Measurements from ENCODE around the gene TMEM150A. TPM values are rescaled to one million over a fixed set of nuclear protein-coding genes. Genes with fewer than 3 reads are reported as not detected.
A peak's percentile ranks its signal among the peaks of the same experiment; 100 is the strongest.

The TMEM150A gene
- total and polyA plus RNA-seq, 8 donors, result 11.5 to 39.6 (median 14.6) TPM

DNA sequence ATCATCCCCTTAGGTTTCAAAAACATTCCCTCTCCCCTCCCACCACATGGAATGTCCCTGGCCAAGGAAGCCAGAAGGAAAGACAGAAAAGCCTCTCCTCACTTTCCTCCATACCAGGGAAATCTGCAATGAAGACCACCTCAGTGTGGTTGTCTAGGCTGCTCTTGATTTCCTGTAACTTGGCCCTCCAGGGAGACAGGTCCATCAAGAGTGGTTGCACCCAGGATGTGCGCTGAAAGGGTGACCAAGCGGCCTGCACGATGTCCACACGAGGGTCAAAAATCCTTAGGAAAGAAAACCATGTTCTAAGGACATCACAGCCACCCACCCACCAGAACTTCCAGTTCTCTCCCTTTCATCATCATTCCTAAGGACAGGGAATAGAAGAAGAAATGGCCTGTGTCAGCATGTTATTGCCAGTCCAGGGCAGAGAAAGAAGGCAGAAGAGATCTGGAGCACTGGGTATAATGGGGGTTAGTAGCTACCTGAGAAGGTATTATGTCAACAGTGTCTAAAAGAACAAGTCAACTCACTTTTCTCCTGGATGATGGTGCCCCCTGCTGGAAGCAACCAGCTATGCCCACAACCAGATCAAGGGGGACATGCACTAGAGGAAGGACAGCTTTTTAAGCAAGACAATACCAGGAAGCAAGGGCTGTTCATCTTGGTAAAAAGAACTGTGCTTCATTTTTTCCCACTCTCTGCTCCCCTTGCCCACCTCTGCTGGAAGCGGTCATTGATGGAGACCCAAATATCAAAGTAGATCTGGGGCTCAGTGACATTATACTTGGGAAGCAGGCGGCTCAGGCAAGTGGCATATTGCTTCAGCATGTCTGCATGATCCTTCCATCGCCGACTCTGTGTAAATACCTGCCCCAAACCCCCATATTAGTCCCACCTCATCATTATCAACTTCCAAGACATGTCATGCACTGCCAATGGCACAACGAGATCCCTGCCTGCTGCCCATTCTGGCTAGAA is 50.5 kb downstream of the TMEM150A start:
- Histone ChIP-seq H3K9me3 (no peaks in the 10 kb centered on the region), H3K27me3 (no peaks in the 10 kb centered on the region), H3K36me3 (peaks cover 0 to 85% of the 10 kb centered on the region in 2 donors), H3K27ac (peak overlapping the region in 1 of 2 donors; percentile 76), H3K4me3 (no peak overlapping the region), H3K4me1 (peaks cover 2 to 27% of the 10 kb centered on the region in 2 donors)
- TF ChIP-seq, protein P1, sequence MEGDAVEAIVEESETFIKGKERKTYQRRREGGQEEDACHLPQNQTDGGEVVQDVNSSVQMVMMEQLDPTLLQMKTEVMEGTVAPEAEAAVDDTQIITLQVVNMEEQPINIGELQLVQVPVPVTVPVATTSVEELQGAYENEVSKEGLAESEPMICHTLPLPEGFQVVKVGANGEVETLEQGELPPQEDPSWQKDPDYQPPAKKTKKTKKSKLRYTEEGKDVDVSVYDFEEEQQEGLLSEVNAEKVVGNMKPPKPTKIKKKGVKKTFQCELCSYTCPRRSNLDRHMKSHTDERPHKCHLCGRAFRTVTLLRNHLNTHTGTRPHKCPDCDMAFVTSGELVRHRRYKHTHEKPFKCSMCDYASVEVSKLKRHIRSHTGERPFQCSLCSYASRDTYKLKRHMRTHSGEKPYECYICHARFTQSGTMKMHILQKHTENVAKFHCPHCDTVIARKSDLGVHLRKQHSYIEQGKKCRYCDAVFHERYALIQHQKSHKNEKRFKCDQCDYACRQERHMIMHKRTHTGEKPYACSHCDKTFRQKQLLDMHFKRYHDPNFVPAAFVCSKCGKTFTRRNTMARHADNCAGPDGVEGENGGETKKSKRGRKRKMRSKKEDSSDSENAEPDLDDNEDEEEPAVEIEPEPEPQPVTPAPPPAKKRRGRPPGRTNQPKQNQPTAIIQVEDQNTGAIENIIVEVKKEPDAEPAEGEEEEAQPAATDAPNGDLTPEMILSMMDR (IDR thresholded peaks at IDR 0.05), result peak; percentile 89 to 98
- DNase-seq (peak; percentile 63 to 85 (median 82)), ATAC-seq (peak; percentile 90)
- intact Hi-C loops (cut with DNase I), result loop anchor here (2.0 to 10.0 kb wide), 2 partner anchors 131 to 137 kb away; partner anchors contain the start of genes CAPG (in 1 of the 2) and SH2D6 (in 1 of the 2)

DNA sequence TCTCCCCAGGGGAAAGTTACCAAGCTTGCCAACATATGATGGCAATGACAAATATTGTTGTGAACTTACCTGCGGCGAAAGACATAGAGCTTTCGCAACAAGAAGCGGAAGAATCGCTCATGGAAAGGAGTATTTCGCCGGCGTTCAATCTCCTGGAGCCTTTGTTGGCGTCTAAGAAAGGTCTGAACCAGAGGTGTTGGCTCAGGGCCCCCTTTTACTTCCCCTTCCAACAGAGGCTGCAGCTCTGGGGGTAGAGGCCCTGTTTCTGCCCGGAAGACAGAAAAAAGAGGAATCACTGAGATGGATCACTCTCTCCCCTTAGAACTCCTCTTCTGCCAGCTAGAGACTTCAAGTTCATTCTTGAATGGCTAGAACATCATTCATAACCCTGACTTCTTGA is 52.0 kb downstream of the TMEM150A start:
- ATAC-seq, result no peak
- peaks cover 0 to 87% of the 10 kb centered on the region in 2 donors for H3K36me3 ChIP-seq
- intact Hi-C loops (cut with DNase I), result loop anchor here in 1 of 2 donors (10.0 kb wide), 1 partner anchor 136 kb away; the partner anchor contains the start of genes CAPG and SH2D6

DNA sequence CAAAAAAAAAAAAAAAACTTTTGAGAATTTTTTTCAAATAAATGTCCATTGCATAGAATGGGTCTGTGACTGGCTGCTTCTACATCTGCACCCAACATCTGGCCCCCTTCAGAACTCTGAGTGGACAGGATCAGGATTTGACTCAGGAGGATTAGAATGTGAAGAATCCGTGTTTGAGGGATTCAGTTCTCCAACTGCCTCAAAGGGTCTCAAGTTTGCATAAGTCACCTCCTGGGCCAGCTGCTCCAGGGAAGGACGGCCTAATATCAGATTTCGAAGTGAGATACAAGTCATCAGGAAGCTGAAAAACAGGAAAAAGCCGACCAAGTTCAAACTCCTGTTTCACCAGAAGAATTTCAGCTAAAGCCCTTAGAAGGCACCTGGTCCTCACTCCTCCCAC is 52.7 kb downstream of the TMEM150A start:
- TF ChIP-seq, protein P1 (IDR thresholded peaks at IDR 0.05), result no peak
- Histone ChIP-seq H3K27ac (peak overlapping the region in 1 of 2 donors; percentile 76), H3K27me3 (no peaks in the 10 kb centered on the region), H3K4me1 (peaks cover 2 to 35% of the 10 kb centered on the region in 2 donors), H3K9me3 (no peaks in the 10 kb centered on the region), H3K36me3 (peaks cover 0 to 87% of the 10 kb centered on the region in 2 donors), H3K4me3 (no peak overlapping the region)
- intact Hi-C loops (cut with DNase I), result loop anchor here in 1 of 2 donors (10.0 kb wide), 1 partner anchor 135 kb away; the partner anchor contains the start of genes CAPG and SH2D6
- ATAC-seq (no peak), DNase-seq (no peak)

More for the DNA sequence above, 52.0 kb downstream of the TMEM150A start:
- TF ChIP-seq, protein P1 (IDR thresholded peaks at IDR 0.05), result no peak
- Histone ChIP-seq H3K4me3 (no peak overlapping the region), H3K27me3 (no peaks in the 10 kb centered on the region), H3K27ac (peak overlapping the region; percentile 30 to 76), H3K9me3 (no peaks in the 10 kb centered on the region), H3K4me1 (peaks cover 2 to 35% of the 10 kb centered on the region in 2 donors)
- peak in 1 of 4 donors; percentile 39 for DNase-seq

DNA sequence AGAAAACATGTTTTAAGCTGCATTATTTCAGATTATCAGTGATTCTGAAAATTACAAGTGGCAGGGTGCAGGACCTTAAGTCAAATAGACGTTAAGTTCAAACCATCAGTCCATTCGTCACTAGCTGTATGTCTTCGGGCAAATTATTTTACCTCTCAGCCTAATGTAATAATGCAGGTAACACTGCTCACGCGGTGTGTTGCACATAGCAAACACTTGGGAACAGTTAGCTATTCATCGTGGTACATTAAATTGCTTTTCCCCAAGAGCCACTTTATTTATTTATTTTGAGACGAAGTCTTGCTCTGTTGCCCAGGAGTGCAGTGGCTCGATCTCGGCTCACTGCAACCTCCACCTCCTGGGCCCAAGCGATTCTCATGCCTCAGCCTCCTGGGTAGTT is 53.4 kb downstream of the TMEM150A start:
- no peak overlapping the region for H3K27ac ChIP-seq
- TF ChIP-seq, protein P1 (IDR thresholded peaks at IDR 0.05), result no peak
- intact Hi-C loops (cut with DNase I), result no loop called here
- H3K27me3 ChIP-seq, result no peaks in the 10 kb centered on the region
- H3K4me1 ChIP-seq, result peaks cover 2 to 35% of the 10 kb centered on the region in 2 donors
- no peak for ATAC-seq
- no peak overlapping the region for H3K4me3 ChIP-seq
- no peaks in the 10 kb centered on the region for H3K9me3 ChIP-seq
- no peak for DNase-seq
- peaks cover 0 to 87% of the 10 kb centered on the region in 2 donors for H3K36me3 ChIP-seq

DNA sequence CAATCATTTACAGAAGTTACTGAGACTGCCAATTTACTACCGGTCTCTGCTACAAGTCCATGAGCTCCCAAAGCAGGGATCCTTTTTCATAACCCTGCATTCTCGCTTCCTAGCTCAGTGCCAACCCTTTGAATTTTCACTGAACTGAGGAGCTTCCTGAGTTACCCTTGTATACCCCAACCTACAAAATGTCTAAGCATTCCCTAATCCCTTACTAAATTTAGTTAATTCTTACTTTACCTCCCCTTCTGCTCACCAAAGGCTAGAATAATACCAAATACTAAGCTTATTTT is 53.9 kb downstream of the TMEM150A start:
- Histone ChIP-seq H3K4me1 (peaks cover 2 to 40% of the 10 kb centered on the region in 2 donors), H3K9me3 (no peaks in the 10 kb centered on the region), H3K36me3 (peaks cover 0 to 87% of the 10 kb centered on the region in 2 donors), H3K27me3 (no peaks in the 10 kb centered on the region), H3K27ac (peak overlapping the region in 1 of 2 donors; percentile 5), H3K4me3 (no peak overlapping the region)
- DNase-seq (no peak), ATAC-seq (no peak)
- TF ChIP-seq, protein P1 (IDR thresholded peaks at IDR 0.05), result no peak
- intact Hi-C loops (cut with DNase I), result no loop called here

All from left lung (tissue), 10 donors.